ENCODE results near the gene ITGB3.

The ITGB3 gene

DNA sequence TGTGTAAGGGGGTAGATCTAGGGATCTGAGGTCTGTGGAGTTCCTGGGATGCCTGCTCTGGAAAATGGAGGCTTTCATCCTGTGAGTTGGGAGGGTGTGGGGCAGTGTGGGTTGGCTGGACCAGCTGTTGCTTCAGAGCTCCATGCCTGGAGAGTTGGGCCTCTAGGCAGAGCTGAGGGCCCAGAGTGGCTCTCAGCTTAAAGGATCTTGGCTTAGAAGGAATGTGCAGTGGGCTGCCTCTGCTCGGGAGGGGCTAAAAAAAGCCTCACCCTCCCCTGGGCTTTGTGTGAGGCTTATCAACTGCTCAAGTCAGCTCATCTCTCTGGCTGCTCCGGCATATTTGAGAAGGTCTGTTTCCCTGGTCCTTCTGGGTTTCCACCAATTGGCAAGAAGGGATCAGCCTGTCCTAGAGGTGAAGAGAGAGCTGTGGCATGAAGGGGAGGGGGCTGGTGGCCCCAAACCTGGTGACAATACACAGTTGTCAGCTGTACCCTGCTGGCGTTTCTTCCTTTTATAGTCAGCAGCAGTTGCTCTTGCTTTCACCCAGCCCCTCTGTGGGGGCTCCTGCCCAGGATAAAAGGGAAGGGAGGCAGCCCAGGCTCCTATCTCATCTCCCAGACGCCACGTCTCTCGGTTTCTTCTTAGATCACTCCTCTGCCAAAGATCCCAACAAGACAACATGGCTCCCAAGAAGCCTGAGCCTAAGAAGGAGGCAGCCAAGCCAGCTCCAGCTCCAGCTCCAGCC, 44.7 kb upstream of the ITGB3 start, which contains the start of gene MYL4:
Gene MYL4, plus strand, starts transcription at position 605 of the 745 bp plus-strand sequence. Its CDS starts 75 bp downstream, at position 680.
- TF ChIP-seq, protein P1, sequence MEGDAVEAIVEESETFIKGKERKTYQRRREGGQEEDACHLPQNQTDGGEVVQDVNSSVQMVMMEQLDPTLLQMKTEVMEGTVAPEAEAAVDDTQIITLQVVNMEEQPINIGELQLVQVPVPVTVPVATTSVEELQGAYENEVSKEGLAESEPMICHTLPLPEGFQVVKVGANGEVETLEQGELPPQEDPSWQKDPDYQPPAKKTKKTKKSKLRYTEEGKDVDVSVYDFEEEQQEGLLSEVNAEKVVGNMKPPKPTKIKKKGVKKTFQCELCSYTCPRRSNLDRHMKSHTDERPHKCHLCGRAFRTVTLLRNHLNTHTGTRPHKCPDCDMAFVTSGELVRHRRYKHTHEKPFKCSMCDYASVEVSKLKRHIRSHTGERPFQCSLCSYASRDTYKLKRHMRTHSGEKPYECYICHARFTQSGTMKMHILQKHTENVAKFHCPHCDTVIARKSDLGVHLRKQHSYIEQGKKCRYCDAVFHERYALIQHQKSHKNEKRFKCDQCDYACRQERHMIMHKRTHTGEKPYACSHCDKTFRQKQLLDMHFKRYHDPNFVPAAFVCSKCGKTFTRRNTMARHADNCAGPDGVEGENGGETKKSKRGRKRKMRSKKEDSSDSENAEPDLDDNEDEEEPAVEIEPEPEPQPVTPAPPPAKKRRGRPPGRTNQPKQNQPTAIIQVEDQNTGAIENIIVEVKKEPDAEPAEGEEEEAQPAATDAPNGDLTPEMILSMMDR (conservative IDR thresholded peaks at IDR 0.05; ENCODE audit: control insufficient read depth, insufficient read depth, low read depth, low read length) = no peak
- no peak within 1 kb of the TSS for H3K4me3 ChIP-seq (ENCODE audit: control insufficient read depth, low read depth, low read length)
- DNase-seq (ENCODE audit: low read depth) = no peak

DNA sequence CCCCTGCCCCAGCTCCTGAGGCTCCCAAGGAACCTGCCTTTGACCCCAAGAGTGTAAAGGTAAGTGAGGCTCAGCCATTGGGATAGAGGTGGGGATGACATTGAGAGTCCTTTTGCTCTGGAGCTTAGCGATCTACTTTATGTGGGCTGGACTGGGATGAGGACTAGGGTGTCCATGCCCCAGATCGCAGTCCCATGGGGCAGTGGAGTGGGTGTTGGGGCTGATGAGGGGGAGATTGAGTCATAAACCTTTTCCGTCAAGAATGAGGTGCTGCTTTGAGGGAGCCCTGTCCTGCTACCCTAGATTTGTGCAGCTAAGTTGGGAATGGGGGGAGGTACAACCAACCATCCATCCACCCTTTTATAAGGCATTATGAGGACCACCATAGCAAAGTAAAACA, 44.1 kb upstream of the ITGB3 start:
- TF ChIP-seq, protein P1 (conservative IDR thresholded peaks at IDR 0.05; ENCODE audit: control insufficient read depth, insufficient read depth, low read depth, low read length) = no peak
- H3K4me3 ChIP-seq (ENCODE audit: control insufficient read depth, low read depth, low read length) = no peak overlapping the region
- DNase-seq (ENCODE audit: low read depth) = no peak

DNA sequence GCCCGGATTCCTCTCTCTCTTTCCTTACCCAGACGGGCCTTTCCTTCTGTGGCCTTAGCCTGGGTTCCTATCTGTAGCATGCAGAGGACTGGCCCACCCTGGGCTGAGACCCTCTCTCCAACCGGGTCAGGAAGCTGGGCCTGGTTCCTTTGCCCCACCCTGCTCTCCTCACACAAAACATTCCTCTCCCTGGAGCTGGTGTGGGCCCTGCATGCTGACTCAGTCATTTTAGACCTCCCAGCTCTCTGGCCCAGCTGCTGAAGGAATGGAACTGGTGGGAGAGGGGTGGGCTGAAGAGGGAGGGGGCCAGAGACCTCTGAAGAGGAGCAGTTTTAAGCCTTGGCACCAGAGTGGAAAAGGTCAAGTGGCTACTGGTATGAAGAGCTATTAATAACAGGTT, 43.5 kb upstream of the ITGB3 start:
- TF ChIP-seq, protein P1 (conservative IDR thresholded peaks at IDR 0.05; ENCODE audit: control insufficient read depth, insufficient read depth, low read depth, low read length) = no peak
- H3K4me3 ChIP-seq (ENCODE audit: control insufficient read depth, low read depth, low read length) = no peak overlapping the region
- DNase-seq (ENCODE audit: low read depth) = no peak

DNA sequence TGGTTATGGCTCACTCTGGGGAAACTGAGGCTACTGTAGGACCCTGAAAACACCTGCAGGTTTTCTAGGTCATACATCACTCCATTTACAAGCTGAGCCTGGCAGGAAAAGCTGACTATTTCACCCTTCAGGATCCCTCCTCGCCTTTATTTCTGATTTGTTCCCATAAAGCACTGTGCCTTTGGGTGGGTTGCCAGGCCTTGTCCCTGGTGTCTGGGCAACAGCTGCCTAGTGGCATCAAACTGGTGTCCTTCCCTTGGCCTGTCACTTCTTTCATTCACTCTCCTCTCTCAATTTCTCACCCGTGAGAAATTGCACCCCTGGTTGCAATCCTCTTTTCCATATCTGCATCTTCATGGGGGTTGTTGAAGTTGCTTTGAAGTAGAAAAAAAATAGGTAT, 42.8 kb upstream of the ITGB3 start:
- no peak overlapping the region for H3K4me3 ChIP-seq (ENCODE audit: control insufficient read depth, low read depth, low read length)
- TF ChIP-seq, protein P1 (conservative IDR thresholded peaks at IDR 0.05; ENCODE audit: control insufficient read depth, insufficient read depth, low read depth, low read length) = no peak
- no peak for DNase-seq (ENCODE audit: low read depth)

- TF ChIP-seq, protein P1 (conservative IDR thresholded peaks at IDR 0.05; ENCODE audit: control insufficient read depth, insufficient read depth, low read depth, low read length) = no peak
- H3K4me3 ChIP-seq (ENCODE audit: control insufficient read depth, low read depth, low read length) = no peak overlapping the region
- no peak for DNase-seq (ENCODE audit: low read depth)
These were observed 41.2 kb upstream of the ITGB3 start for GRCh38 chr17:47212458-47212857.

DNA sequence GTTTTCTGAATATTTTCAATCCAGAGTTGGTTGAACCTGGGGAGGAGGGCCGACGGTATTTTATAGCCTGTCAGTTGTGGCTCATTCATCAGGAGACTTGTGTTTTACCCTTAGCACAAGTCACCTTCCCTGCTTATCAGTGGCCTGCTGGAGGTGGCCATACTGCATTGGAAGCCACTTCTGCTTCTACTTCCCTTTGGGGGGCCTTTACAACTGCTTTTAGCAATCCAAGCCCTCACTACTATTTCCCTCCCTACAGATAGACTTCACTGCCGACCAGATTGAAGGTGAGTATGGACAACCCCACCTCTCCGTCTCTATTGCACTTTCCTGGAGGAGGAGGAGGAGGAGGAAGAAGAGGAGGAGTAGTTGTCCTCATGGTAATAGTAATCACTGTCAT, 40.1 kb upstream of the ITGB3 start:
- TF ChIP-seq, protein P1 (conservative IDR thresholded peaks at IDR 0.05; ENCODE audit: control insufficient read depth, insufficient read depth, low read depth, low read length) = no peak
- no peak overlapping the region for H3K4me3 ChIP-seq (ENCODE audit: control insufficient read depth, low read depth, low read length)
- DNase-seq (ENCODE audit: low read depth) = no peak

Measured in fibroblast of mammary gland (primary cell).